Nucleus accumbens (tissue), 56 donors: ENCODE results near the gene CFAP100.

Source experiments
- DNase-seq, 56 donors: peaks; one replicate each; lab custom pipeline; 2025; lab: John Stamatoyannopoulos, UW

The CFAP100 gene

DNA sequence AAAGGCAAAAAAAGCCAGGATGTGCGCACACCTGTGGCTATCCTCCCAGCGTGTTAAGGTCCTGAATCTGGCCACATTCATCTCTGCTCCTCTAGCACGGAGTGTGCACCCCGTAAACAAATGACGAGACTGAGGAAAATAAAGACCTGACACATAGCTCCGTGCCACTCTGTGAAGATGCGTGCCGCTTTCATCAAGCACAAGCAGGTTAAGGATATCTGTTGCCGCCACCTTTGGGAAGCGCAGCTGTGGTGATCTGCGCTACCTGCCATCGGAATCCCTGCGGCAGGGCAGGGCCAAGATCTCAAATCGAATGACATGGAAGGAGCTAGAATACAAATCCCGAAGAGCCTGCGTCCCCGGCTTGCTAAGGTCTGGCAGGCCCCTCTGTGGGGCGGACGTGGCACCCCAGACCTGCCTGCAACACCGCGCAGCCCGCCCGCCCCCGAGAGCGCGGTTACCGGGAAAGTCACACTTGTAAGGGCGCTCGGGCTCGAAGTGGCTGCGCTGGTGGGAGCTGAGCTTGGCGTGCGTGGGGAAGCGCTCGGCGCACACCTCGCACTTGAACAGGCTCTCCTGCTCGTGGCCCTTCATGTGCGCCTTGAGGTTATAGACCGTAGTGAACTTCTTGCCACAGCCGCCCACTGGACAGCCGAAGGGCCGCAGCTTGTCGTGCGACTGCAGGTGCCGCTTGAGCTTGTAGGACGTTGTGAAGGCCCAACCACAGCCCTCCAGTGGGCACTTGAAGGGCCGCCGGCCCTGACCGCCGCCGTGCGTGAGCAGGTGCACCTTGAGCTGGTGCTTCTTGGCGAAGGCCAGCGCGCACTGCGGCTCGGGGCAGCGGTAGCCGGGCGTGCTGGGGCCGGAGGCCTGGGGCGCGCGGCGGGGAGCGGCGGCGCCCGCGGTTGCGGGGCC, 80.0 kb downstream of the CFAP100 start:
- DNase-seq, result peak in 8 of 56 donors; percentile 26 to 42 (median 34)

DNA sequence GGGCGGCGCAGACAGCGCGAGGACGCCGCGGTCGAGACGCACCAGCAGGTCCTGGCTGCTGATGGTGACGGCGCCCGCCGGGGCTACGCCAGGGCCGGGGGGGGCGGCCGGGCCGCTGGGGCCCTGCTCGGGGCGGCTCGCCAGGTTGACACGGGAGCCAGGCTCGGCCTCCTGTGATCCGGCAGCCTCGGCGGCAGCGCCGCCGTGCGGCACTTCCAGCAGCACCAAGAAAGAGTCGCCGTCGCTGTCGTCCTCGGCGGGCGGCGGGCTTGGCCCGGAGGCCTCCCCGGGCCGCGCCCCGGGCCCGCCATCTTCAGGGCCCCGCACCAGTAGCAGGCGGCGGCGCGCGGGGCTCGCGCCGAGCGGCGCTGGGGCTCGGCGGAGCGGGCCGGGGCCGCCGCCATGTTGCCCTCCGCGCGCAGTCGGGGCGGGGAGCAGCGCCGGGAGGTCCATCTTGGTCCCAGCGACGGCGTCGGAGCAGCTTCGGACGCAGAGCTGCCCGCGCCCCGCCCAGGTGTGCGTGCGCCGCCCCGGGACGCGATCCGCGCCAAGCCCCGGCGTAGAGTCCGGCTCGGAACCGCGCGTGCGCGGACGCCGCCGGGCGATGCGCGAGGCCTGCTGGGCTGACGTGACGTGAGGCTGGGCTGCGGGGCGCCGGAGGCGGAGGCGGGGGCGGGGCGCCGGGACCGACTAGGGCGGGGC, 80.9 kb downstream of the CFAP100 start, which contains the start of gene ZXDC:
TSS of gene ZXDC (minus strand) at position 479 of the 702 bp plus-strand sequence. CDS start at position 453, 26 bp downstream.
- DNase-seq, result peak in 55 of 56 donors; percentile 55 to 95 (median 88)

DNA sequence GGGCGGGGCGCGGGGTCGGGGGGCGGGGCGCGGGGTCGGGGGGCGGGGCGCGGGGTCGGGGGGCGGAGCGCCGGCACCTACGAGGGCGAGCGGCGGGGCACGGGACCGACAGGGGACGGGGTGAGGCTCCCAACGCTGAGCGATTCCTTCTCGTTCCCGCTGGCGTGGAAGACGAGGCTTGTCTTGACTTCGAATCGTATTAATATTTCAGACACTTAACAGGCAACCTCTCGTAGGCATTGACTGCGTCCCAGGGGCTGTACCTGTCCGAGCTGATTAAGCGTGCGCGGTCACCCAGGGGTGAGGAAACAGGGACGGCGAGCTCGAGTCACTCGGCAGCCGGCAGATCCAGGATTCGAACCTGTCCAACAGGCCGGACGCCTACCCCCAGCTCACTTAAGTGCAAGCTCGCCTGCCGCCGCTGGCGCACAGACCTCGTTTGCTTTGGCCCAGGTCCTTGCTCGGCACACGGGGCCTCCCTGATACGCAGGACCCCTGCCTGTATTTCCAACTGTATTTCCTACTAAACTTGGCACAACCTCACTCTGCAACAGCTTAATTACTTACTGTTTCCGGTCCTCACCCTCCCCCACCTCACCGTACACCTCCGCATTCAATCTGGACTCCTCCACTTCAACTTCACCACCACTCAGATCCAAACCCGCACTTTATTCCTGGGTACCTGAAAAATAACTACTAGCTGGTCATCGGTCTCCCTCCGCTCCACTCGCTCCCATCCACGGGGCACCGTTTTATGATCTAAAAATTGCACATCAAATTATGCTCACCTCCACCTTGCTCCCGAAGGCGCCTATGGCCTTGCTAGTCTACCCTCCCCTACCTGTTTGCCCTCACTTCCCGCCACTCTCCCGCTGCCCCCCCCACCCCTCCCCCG, 81.7 kb downstream of the CFAP100 start:
- peak in 33 of 56 donors; percentile 45 to 90 (median 76) for DNase-seq

DNA sequence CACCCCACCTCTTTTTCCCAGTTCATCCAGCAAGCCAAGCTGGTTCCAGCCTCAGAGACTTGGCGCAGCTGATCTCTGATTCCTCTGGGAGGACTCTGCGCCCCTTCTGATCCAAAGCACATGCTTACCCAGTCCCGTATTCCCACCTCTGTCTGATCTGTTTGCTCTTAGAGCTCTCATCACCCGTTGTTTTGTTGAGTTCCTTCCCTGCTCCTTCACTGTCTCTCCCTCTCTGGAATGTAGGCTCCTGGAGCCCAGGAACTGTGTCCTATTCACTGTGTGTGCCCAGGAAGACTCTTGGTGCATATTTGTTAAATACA, 82.3 kb downstream of the CFAP100 start:
- no peak for DNase-seq

DNA sequence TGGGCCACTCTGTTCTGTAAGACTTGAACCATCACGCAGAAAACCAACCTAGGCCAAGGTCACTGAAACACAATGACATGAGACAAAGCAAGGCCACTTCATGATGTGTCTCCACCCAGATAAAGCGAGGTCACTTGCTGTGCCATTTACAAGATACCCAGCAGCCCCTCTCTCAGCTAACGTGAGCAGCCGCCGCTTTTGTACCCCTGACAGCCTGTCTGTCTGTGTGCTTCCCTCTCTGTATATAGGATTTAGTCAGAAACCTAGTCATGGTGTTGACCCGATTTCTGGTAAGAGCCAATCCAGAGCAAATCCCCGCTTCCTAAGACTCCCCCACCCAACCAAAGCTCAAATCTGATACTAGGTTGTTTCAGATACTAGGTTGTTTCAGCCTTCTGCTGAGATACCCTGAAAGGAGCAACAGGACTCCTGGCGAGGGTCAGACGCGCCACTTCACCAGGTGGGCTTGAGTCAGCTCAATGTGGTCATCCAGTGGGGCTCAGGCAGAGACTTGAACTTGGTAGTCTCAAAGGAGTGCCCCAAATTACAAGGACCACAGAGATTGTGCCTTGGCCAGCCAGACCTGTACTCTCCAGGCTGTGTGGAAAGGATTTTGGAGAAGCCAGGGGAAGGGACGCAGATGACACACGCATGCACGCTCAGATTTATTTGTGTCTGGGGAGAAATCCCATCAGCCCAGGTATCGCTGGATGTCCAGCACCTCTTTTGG, 84.0 kb downstream of the CFAP100 start:
- no peak for DNase-seq

DNA sequence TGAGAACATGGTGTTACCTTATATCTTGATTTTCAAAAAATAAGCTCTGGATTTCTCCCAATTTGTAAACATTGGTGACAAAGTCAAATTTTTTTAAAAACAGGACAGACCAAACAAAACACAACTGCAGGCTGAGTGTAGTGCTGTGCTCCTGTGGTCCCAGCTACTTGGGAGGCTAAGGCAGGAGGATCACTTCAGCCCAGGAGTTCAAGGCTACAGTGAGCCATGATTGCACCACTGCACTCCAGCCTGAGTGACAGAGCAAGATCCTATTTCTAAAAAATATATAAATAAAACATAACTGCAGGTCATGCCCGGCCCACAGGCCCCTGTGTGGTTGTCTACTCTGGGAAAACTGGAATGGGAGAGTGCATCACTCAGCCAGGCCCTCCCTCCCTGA, 84.9 kb downstream of the CFAP100 start:
- no peak for DNase-seq

DNA sequence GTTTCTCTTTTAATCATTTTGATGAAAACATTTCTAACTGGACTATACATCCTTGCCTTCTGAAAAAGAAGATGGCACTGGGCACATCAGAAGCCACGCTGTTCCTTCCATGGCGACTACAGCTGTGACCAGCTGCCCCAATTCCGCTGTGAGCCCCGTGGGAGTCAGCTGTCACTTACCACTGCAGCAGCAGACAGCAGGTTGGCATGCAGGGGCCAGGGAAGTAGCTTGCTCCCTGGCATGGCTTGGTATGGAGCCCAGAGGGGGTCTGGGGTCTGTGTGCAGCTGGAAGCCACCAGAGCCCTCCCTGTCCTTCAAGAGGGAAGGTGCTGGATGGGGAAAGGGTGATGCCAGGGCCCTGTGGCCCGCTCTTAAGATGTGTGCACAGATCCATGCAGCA, 85.5 kb downstream of the CFAP100 start:
- DNase-seq, result no peak

DNA sequence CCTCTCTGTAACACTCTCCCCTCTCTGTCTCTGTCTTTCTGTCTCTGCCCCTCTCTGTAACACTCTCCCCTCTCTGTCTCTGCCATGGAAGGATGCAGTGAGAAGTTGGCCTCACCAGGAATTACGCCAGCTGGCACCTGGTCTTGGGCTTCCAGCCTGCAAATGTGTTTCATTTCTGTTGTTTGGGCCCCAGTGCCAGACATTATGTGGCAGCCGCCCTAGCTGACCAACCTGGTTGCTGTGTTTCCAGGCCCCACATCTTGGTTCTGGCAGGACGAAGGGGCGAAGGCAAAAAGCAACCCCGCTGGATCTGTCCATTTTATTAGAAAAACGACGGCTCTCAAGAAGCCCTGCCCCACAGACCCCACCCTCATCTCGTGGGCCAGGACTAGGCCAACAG, 86.2 kb downstream of the CFAP100 start:
- DNase-seq, result peak in 3 of 56 donors; percentile 12 to 32 (median 13)

DNA sequence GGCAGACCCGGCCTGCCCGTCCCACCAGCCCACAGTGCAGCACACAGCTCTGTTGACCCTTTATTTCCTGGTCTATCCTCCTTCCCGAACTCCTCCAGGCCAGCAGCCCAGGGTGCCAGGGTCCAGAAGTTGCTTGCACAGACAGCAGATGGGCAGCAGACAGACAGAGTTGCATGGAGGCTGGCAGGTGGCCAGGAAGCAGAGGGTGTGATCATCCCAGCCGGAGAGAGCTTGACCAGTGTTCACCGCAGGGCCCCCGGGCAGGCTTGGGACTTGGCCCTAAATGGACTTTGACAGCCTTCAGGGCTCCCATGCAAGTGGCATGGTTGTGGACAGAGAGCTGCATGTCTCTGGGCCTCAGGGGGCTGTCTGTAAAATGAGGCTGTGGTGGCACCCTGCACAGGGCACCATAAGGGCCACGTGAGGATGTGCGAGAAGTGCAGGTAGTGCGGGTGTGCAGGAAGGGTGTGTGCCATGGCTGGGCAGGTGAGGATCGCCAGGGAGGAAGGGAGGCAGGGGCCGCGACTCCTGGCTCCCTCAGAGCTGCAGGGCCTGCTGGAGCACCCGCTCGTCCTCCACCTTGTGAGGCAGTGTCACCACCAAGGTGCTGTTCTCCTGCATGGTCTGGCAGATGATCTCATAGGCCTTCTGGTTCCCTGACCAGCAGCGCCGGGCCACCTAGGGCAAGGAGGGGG, 87.2 kb downstream of the CFAP100 start:
- DNase-seq, result peak in 1 of 56 donors; percentile 17

DNA sequence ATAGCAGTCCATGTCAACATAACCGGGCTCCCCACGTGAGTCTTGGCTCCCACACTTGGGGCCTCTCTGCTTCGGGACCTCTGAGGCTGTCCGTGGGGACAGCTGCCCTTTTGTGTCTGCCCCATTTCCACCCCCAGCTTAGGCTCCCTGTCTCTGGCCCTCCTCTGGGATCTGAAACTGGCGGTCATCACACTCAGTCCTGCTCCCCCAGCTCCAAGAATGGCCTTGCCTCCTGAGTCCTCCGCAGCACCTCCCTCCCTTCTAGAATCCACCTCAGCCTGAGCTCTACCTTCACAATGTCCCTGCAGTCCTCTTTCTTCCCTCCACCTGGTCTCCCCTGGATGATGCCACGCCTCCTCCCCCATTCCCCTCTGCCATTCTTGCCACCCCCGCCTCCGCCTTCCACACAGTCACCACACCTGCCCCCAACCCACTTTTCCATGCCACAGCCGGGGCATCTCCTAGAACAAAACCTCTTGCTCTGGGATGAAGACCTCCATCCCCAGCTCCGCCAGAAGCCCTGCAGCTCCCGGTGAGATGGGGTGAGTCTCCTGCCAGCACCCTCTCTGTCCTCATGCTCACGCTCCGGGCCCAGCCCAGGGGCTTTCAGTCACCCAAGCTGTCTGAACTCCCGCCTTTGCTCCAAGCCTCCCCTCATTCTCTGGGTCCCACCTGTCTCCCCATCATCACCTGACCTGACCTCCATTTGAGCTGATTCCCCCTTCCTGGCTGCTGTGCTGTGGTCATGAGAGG, 88.0 kb downstream of the CFAP100 start:
- no peak for DNase-seq

DNA sequence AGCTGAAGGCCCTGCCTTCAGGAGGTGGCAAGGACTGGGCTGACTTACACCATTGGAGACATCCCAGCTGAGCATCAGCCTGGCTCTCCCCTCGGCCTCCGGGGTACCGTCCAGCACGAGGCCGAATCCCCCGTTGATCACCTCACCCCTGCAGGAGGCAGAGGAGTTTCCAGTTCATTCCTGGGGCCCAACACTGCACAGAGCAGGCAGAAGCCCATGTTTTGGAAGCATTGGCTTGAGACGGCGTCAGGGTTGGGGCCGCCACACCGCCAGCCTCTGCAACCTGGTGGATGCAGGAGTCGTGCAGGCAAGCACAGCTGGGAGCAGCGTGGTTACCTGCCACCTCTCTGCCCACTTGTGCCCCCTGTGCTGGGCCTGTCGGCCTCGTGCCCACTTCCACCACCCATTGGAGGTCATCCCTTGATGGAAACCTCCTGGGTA, 88.6 kb downstream of the CFAP100 start:
- DNase-seq, result no peak

DNA sequence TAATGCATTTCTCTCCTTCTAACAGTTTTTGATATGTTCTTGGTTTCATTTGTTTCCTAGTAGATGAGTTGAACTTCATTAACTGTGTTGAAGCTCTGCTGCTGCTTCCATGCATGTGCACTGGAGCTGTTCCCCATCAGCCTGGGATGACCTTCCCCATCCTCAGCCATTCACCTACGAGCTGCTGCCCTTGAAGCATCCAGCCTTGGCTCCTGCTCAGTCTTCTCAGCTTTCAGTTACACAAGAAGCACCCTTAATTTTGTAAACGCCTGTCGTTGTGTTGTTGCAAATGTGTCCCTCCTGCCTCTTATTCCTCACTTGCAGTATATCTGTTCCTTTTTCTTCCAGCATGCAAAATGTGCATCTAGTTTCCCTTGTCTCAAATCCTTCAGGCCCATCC, 89.4 kb downstream of the CFAP100 start:
- no peak for DNase-seq

DNA sequence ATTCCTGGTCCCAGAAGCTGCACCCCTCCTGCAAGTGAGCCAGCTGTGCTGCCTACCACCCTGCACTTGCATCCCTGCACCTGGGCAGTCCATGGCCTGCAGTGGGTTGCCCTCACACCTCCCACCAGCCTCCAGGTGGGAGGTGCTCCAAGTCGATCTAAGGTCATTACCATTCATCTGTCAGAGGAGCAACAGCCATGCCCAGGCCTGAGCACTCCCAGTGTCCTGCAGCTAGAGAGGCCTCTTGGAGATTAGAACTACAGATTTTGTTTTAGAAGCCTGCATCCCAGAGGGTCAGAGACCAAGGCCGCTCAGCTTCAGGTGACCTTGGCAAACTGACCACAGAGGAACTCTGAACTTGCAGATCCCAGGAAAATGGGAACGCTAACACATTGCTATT, 90.0 kb downstream of the CFAP100 start:
- DNase-seq, result no peak

DNA sequence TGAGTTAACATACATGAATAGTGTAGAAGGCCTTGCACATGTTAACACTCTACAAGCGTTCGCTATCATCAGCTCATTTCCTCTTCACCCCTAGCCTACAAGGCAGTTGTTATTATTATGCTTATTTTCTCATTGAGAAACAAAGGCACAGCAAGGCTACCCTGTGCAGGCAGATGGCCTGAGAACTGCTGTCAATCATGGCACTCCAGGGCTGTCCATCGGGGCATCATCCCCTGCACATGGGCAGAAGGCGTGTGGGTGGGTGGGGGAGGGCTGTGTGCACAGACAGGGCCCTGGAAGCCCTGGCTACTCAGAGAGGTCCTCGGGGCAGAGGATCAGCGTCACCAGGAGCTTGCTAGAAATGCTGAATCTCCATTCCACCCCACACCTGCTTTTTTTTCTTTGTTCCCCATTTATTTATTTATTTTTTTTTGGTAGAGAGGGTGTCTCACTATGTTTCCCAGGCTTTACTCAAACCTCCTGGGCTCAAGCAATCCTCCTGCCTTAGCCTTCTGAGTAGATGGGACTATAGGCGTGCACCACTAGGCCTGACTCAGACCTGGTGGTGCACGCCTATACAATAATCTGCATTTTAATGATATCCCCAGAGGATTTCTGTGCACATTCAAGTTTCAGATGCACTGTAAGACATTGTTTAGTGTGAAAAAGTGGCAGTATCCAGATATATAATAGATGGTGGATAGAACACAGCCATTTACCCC, 90.6 kb downstream of the CFAP100 start:
- DNase-seq, result no peak

DNA sequence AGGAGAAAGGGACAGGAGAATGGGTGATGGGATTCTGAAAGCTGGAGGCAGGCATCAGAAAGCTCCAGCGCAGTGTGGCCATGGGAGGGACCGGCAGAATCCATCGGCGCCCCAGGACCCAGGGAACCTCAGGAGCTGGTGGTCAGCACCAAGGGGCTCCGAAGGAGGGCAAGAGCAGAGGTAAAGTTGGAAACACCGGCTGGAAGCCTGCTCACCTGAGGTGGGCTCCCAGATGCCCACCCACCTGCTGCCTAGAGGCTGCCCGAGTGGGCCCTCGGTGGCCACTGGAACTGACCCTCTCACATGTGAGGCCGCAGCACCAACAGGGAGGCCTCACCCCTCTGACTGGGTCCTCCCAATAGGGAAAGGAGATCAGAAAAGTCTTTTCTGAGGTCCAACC, 91.2 kb downstream of the CFAP100 start:
- DNase-seq, result no peak
